ENCODE results near the gene NUDT9.
"Not testable (repeated sequence)": the region's sequence is repeated elsewhere in the genome, so short reads cannot be mapped to it uniquely, and the experiment has no call there.

The NUDT9 gene, protein sequence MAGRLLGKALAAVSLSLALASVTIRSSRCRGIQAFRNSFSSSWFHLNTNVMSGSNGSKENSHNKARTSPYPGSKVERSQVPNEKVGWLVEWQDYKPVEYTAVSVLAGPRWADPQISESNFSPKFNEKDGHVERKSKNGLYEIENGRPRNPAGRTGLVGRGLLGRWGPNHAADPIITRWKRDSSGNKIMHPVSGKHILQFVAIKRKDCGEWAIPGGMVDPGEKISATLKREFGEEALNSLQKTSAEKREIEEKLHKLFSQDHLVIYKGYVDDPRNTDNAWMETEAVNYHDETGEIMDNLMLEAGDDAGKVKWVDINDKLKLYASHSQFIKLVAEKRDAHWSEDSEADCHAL

DNA sequence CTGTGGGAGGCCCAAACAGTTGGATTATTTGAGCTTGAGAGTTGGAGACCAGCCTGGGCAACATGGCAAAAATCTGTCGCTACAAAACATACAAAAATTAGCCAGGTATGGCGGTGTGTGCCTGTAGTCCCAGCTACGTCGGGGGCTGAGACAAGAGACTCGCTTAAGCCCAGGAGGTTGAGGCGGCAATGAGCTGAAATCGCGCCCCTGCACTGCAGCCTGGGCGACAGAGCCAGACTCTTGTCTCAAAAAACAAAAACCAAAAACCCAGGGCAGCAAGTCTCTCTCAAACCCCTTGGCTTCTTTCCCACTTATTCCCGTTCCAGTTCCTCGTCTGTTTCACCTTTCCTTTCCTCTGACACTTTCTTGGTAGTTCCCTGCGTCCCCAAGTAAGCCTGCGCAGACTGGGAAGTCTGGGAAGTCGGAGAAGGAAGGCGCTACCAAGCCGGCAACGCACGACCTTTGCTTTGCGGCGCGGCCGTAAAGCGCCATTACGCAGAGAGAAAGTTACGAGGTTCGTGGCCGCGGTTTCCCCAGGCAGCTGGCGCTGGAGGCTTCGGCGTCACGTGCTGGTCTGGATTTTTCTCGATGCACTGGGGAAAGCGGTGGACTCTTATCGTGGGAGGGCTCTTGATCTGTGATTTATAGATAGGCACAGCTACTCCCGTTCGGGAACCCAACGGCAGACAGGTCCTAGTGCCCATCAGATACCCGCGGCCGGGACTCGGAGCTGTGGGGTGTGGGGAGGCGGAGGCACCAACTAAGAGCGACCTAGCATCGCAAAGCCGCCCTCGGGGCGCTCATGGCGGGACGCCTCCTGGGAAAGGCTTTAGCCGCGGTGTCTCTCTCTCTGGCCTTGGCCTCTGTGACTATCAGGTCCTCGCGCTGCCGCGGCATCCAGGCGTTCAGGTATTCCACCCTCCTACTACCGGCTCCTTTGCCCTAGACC, at the start of gene NUDT9:
TSS of gene NUDT9 (plus strand) at position 470 of the 949 bp plus-strand sequence. CDS start at position 803, 333 bp downstream.
- DNase-seq (ENCODE audit: low spot score) = peak; percentile 84

DNA sequence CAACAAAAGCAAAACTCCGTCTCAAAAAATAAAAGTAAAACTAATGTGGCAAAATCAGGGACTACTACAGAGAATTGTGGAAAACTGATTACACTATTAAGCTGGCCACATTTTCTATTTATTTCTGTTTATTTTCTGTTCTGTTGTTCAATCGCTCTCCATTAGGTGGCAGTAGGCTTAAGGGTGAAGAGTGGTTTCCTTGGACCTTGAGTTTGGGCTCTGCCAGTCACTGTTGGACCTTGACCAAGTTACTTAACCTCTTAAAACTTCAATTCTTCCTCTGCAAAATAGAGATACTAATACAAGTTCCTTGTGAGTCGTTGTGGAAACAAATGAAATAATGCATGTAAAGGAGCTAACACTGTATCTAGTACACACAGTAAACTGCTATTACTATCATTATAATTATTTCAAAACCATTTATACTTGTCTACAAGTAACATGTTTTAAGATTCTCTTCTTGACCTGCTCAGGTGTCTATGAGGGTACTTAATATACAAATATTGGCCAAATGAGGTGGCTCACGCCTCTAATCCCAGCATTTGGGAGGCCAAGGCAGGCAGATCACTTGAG, 46.6 kb upstream of the NUDT9 start:
- DNase-seq (ENCODE audit: low spot score) = peak; percentile 40

DNA sequence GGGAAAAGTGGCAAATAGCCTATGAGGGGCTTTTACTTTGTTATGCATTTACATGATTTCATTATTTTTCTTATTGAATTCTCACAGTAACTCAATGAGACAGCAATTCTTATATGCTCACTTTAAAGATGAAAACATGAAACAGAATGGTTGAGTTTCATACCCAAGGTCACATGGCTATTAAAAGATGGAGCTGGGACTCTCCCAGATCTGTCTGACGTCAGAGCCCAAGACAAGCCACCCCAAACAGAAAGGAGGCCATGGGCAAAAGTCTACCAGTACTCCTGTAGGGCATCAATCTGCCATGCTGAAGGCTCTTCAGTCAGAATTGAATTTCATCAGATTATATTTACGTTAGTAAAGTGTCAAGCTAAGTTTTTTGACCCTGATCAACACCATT, 44.6 kb upstream of the NUDT9 start:
- DNase-seq (ENCODE audit: low spot score) = no peak

DNA sequence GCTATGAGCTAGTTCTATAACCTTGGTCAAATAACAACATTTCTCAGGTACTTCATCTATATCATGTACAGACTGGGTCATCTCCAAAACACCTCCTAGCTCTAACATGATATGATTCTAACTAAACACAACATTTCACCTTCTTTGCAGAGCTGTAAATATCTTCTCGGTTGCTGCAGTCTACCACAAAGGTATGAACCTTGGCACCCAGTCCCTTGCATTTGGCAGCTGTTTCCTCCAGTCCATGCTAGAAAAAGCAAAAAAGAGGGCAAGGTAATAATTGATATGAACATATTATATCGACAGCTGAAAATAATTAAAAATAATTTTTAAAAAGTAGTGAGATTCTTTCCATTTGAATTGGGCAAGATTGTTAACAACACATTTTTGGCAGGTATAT, 40.3 kb upstream of the NUDT9 start:
- DNase-seq (ENCODE audit: low spot score) = no peak

DNA sequence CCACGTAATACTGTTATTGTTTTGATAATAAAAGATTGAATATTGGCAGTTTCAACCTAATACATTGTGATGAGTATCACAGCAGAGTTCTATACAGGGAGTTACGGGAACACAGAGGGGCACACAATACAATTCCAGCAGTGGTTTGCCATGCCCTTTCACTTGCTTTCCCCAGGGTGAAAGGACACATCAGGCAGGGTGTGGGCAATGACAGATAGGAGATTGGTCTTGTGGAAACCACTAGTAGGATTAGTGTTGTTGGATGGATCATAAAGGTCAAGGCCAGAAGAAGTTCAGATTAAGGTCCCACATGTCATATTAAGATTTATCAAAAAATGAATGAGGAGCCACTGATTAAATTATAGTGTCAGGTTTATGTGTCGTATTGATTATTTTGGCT, 39.4 kb upstream of the NUDT9 start:
- no peak for DNase-seq (ENCODE audit: low spot score)

DNA sequence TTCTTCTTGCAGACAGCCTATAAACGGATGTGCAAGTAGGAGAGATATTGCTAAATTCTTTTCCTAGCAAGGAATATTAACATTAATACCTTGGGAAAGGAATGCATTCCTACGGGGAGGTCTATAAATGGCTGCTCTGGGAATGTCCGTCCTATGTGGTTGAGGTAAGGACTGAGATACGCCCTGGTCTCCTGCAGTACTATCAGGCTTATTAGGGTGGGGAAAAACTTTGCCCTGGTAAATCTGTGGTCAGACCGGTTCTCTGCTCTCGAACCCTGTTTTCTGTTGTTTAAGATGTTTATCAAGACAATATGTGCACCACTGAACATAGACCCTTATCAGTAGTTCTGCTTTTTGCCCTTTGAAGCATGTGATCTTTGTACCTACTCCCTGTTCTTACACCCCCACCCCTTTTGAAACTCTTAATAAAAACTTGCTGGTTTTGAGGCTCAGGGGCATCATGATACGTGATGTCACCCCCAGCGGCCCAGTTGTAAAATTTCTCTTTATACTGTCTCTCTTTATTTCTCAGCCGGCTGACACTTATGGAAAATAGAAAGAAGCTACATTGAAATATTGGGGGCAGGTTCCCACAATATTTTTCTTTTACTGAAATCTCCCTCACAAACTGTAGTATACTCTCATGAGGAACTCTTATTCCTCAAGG, 37.8 kb upstream of the NUDT9 start:
- DNase-seq (ENCODE audit: low spot score) = not testable (repeated sequence)

DNA sequence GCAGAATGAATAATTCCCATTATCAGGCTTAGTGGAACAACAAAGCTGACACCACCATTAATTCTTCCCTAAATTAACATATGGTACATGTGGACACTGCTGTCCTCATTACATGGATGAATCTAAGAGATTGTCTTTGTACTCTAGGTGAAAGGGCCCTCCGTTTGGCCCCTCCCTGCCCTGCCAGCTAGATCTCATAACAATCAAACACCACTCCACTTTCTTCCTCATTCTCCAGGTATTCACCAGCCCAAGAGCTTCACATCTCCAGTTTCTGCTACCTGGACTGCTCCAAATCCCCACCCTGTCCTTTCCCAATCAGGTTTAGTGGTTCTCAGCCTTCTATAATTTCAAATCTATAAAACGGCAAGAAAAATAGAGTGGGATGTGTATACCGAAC, 35.1 kb upstream of the NUDT9 start:
- no peak for DNase-seq (ENCODE audit: low spot score)

DNA sequence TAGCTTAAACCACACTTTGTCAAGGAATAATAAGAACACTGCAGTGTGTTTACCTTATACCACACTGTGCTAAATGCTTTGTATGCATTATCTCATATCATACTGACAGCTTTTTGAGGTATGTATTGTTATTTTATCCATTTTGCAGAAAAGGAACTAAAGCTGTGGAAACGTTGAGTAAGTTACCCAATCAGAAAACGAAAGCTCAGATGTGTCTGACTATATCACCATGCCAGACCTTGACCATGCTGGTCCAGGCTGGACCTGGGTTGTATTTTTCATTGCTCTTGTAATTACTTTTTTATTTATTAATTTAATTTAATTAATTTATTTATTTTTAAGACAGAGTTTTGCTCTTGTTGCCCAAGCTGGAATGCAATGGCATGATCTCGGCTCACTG, 33.5 kb upstream of the NUDT9 start:
- DNase-seq (ENCODE audit: low spot score) = no peak

DNA sequence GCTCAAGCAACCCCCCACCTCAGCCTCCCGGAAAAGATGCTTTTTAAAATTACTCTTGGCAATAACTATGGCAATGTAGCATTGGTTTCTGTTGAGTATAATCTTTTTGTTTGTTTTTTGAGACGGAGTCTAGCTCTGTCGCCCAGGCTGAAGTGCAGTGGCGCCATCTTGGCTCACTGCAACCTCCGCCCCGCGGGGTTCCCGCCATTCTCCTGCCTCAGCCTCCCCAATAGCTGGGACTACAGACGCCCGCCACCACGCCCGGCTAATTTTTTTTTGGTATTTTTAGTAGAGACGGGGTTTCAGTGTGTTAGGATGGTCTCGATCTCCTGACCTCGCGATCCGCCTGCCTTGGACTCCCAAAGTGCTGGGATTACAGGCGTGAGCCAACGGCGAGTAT, 32.3 kb upstream of the NUDT9 start:
- not testable (repeated sequence) for DNase-seq (ENCODE audit: low spot score)

DNA sequence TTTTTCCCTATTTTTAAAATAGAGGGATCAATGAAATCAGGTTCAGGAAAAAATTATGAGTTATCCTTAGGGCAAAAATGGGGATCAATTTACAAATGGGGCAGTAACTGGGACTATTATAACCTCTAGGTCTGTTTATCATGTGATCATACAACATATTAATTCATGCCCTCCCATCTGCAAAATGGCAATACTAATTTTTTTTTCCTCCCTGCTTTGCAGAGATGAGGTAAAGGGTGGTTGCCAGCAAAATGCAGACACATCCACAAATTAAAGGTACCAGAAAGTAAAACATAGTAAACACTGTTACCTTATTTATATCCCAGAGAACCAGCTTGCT, 31.9 kb upstream of the NUDT9 start:
- DNase-seq (ENCODE audit: low spot score) = no peak

DNA sequence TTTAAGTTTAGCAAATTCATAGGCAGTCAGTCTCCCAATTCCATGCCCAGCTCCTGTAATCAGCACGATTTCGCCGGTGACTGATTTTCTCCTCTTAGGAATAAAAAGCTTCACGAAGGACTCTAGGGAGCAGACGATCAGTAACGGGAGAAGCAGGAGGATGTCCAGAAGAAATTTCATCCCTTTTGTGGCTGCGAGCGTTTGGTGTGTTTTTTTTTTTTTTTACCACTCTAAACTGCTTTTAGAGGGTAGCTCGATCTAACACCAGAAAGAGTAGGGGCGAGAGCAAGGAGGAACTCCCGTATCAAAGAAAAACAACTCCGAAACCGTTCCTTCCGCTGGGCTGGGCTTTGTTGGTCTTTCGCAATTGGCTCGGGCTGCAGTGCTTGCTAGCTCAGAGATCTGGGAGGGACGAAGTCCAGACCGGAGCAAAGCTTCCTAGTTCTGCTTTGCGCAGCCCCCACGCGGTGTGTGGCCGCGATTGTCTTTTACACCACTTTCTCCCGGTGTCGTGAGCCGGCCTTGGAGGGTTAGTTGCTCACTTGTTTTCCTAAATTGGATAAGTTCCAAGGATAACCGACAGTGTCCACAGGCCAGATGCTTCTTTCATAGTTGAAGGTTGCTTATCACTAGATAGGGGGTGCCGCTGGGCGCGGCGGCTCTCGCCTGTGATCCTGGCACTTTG, 31.3 kb upstream of the NUDT9 start, which contains the start of gene HSD17B11:
TSS of gene HSD17B11 (minus strand) at position 298 of the 685 bp plus-strand sequence. CDS start at position 180, 118 bp downstream.
- DNase-seq (ENCODE audit: low spot score) = peak; percentile 94

DNA sequence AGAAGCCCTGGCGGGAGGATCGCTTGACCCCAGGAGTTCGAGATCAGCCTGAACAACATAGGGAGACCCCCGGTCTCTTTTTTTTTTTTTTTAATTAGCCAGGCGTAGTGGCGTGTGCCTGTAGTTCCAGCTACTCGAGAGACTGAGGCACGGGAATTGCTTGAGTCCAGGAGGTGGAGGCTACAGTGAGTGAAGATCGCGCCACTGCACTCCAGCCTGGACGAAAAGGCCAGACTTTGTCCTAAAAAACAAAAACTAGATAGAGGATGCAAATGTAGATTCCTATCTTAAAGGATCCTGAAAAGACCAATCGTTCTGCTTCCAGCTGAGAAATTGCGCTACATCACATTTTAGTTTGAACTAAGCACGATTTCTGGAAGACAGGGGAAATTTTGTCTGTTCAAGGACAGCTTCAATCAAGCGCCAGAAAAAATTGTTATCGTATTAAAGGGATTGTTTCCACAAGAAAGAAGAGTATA, 30.8 kb upstream of the NUDT9 start:
- peak; percentile 15 for DNase-seq (ENCODE audit: low spot score)

DNA sequence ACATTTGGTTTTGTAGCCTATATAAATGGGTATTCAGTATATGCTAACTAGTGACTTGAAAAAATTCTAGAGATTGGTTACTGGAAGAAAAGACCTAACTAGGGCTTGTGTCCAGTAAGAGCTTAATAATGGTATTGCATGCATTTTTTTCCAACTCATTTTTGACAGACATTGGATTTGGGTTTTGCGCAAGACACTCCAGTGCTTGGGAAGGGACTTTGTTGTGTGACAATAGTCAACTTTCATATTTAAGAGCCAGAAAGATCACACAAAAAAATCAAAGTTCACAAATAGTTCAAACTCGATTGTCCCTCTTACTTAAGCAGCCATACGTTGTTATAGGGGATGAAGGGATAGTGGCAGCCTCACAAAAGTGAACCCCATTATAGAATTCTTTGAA, 30.2 kb upstream of the NUDT9 start:
- no peak for DNase-seq (ENCODE audit: low spot score)

DNA sequence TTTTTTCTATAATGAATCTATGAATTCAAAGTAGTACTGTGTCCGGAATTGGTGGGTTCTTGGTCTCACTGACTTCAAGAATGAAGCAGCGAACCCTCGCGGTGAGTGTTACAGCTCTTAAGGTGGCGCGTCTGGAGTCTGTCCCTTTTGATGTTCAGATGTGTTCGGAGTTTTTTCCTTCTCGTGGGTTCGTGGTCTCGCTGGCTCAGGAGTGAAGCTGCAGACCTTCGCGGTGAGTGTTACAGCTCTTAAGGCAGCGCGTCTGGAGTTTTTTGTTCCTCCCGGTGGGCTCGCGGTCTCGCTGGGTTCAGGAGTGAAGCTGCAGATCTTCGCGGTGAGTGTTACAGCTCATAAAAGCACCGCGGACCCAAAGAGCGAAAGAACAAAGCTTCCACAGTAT, 27.3 kb upstream of the NUDT9 start:
- not testable (repeated sequence) for DNase-seq (ENCODE audit: low spot score)

DNA sequence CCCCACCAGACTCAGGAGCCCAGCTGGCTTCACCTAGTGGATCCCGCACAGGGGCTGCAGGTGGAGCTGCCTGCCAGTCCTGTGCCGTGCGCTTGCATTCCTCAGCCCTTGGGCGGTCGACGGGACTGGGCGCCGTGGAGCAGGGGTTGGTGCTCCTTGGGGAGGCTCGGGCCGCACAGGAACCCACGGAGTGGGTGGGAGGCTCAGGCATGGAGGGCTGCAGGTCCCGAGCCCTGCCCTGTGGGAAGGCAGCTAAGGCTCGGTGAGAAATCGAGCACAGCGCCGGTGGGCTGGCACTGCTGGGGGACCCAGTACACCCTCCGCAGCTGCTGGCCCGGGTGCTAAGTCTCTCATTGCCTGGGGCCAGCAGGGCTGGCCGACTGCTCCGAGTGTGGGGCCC, 26.5 kb upstream of the NUDT9 start:
- not testable (repeated sequence) for DNase-seq (ENCODE audit: low spot score)

DNA sequence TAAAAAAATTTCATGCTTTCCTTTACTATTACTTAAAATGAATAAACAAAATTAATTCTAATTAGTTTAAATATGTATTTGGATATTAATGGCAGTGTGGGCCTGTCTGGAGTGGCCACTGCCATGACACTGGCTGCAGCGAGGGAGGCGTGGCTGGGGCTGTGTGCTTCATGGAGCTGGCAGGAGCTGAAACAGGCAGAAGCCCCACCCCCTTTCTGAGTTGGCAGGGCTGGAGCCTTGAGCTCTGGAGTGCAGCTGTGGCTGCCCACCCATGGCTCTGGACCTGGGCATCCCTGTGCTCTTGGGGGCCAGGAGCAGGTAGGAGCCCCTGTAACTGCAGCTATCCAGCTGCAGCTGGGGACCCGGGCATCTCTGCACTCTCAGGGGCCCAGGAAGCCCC, 23.2 kb upstream of the NUDT9 start:
- no peak for DNase-seq (ENCODE audit: low spot score)

DNA sequence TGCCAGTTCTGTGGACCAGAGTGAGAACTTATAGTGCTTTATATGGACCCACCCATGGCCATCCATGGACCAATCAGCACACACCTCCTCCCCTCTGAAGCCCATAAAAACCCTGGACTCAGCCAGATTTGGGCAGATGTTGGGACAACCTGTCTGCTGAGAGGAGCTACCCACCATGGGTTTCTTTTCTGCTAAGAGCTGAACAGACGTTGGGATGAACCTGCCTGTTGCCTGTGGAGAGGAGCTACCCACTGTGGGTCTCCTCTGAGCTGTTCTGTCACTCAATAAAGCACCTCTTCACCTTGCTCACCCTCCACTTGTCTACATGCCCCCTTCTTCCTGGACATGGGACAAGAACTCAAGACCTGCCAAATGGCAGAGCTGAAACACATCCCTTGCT, 22.4 kb upstream of the NUDT9 start:
- no peak for DNase-seq (ENCODE audit: low spot score)

DNA sequence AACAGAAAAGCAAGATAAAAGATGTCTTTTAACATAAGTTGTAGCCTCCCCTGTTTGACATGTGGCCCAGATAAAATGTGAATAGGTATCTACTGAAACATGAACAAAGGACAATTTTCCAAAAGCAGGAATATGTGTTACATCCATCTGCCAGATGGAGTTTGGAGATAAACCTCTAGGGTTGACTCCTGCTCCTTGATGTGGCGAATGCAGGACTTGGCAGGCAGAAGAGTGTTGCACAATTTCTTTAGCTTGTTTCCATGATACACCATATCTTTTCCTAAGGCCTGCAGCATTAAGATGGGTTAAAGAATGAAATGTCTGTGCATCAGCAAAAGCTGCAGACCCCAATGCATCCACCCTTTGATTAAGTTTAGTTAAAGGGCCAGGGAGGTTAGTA, 18.6 kb upstream of the NUDT9 start:
- not testable (repeated sequence) for DNase-seq (ENCODE audit: low spot score)

DNA sequence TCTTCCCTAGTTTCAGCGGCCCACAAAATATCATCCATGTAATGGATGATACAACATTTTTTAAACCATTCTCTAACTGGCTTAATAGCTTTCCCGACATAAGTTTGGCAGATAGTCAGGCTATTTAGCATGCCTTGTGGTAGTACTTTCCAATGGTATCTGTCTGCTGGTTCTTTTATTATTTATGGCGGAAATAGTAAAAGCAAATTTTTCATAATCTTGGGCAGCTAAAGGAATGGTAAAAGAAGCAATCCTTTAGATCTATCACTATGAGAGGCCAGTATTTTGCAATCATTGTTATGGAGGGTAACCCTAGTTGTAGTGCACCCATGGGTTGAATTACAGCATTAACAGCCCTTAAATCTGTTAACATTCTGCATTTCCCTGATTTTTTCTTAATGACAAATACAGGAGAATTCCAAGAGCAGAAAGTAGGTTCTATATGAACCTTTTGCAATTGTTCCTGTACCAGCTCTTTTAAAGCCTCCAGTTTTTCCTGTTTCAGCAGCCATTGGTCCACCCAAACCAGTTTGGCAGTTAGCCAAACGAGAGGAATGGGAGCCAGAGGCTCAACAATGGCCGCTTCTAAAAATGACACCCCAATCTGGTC, 17.1 kb upstream of the NUDT9 start:
- no peak for DNase-seq (ENCODE audit: low spot score)

DNA sequence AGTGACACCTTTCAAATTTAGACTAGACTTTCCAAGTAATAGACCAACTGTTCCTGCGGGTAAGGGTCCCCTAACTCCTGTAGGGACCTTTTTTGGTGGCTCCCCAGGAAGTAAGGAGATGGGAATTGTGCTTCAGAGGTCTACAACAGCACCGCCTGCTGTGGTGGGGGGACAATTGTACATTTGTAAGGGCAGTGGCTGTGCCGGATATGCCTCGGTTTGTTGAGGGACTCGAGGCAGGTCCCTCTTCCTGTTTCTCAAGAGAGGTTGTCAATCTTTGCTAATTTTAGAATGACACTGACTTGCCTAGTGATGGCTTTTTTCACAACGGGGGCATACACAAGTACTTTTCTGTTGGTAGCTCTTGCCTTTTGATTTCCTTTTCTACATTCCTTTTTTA, 15.9 kb upstream of the NUDT9 start:
- no peak for DNase-seq (ENCODE audit: low spot score)

DNA sequence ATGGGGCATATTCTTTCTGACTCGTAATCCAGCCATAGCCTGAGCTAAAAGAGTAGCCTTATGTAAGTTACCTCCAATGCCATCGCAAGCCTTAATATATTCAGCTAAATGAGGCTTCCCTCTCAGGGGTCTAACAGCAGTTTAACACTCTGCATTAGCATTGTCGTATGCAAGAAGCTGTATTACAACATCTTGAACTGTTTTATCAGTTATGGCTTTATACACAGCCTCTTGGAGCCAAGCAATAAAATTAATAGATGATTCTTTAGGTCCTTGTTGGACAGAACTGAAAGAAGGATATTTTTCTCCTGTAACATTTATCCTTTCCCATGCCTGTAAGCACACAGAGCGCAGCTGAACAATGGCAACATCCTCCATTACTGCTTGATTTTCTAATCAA, 15.5 kb upstream of the NUDT9 start:
- DNase-seq (ENCODE audit: low spot score) = not testable (repeated sequence)

Measured in hepatic stellate cell (primary cell).